Measurements from ENCODE around the gene PDXDC1.
"Not testable (repeated sequence)": the region's sequence is repeated elsewhere in the genome, so short reads cannot be mapped to it uniquely, and the experiment has no call there.

The PDXDC1 gene

DNA sequence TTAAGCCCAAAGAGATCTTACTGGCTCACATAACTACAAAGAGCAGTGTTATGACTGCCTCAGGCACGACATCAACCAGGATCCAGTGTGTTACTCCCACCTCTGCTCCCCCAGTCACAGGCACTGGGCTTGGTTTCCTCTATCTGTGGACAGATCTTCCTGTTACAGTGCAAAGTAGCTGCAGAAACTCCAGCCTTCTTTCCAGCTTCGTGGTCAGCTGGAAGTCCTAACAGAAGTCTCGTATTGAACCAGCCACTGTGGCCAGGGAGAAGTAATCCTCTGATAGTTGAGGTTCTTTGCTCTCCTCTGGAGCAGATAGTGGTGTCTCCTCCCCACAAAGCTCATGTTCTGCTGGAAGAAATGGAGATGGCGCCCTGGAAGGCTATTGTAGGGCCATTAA lies 41.5 kb downstream of the PDXDC1 start:
- not testable (repeated sequence) for DNase-seq

- DNase-seq = not testable (repeated sequence)
These were observed 42.2 kb downstream of the PDXDC1 start for GRCh38 chr16:15016951-15017580.

DNA sequence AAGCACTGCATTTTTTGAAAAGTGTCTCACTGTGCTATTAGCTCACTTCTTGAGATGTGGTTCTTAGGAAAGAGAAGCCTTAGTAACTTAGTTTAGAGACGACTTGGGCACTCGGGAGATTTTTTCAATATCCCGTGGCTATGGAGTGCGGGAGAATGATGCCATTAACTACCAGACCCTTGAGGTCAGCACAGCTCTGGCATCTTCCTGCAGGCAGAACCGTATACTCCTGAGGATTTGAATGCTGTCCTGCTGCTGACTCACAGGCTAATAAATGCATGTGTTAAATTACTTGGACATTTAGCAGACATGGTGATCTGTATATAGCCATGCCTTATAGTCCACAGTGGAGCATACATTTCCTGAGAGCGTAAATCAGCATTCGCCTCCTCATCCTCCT lies 46.6 kb downstream of the PDXDC1 start:
- not testable (repeated sequence) for DNase-seq

DNA sequence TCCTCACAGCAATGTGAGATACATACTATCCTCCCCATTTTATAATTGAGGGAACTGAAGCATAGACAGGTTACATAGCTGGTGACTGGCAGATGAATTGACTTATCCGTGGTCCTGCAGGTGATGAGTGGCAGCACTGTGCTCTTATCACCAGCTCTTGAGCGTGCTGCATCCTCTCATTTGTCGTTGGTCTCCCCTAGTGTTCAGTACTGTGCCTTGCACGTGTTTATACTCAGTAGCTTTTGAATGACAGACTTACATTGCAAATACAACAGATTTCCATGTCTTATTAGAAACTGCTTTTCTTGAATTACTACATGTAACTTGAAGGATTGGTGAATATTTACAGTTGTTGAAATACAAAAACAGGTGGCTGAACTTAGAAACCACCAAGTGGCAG lies 47.4 kb downstream of the PDXDC1 start:
- DNase-seq = not testable (repeated sequence)

GRCh38 chr16:15023381-15024077 lies 48.7 kb downstream of the PDXDC1 start:
- not testable (repeated sequence) for DNase-seq

DNA sequence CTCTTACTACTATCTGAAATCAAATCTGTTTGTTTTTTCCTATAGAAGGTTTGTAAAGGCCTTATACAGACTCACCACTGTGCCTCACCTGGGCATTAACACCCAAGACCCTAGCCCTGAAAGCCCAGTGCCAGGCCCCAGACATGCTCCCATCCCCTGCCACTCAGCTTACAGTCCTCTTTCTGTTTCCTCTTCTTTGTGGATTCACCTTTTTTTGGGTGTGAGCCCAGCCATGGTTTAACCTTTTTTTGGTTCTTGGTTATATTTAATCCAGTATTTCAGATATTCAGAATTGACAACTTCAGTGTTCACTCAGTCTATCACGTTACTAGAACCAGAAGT lies 50.0 kb downstream of the PDXDC1 start:
- not testable (repeated sequence) for DNase-seq

DNA sequence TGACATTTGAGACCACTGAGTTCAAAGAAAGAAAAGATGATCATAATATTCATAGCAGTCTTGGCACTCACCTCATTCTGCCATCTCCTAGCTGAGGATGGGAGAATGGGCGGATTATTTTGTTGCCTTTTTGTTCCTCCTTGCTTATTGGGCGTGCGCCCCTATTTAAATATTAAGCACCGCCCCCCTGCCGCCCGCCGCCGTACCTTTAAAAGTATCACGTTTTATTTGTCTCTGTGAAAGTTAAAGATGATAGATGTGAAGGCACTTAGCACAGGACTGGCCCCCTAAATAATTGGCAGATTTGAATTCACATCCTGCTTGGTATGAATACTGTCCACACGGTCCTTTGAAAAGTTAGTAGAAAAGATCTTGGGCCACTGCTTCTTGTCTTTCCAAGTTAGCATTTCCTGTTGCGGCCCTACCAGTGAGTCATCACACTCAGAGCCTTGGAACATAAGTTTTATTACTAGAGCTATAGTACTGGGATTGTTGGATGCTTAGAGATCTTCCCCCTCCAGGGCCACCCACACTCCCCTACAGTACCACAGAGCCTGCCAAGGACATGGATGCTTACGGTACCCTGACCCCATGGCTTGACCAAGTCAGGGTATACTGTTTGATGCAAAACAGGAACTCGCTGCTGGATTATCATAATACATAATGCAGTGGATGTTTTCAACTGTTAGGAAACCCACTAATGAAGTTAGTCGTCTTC lies 50.6 kb downstream of the PDXDC1 start:
- not testable (repeated sequence) for DNase-seq

DNA sequence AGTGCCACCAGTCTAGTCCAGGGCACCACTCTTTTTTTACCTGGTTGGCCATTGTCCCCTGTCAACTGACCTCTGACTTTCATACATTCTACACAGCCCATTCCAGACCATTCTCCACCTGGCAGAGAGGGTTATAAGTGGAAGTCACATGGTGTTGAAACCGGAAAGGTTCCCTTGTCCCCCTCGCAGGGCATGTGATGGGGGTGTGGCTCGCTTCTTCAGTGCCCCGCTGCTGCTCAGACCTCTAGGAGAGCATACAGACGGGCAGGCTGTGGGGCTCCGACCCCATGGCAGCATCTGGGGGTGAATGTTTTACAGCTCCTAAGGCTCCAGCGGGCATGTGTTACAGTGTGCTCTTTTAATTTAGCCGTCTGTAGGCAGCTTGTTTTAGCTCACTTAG lies 52.2 kb downstream of the PDXDC1 start:
- not testable (repeated sequence) for DNase-seq

GRCh38 chr16:15027503-15028344 lies 52.9 kb downstream of the PDXDC1 start:
- not testable (repeated sequence) for DNase-seq

- DNase-seq = not testable (repeated sequence)
These were observed 53.5 kb downstream of the PDXDC1 start for GRCh38 chr16:15028345-15028715.

GRCh38 chr16:15028801-15029698 lies 54.2 kb downstream of the PDXDC1 start:
- not testable (repeated sequence) for DNase-seq

- not testable (repeated sequence) for DNase-seq
These were observed 54.9 kb downstream of the PDXDC1 start for GRCh38 chr16:15029749-15030148.

DNA sequence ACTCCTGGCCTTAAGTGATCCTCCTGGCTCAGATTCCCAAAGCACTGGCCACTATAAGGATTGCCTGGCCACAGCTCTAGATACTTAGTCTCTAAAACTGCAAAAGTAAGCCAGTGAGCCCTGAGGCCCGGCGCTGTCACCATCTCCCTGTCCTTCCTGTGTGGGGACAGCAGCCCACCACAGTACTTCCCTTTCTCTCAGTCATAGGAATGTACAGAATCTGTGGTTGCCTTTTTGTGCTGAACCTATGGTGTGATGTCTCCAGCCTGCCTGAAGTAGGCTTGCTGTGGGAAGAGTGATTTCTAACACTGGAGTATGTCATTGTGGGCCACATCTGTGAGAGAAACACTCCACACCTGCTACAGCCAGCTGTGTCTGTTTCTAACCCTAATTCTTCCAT lies 56.4 kb downstream of the PDXDC1 start:
- DNase-seq = no peak

DNA sequence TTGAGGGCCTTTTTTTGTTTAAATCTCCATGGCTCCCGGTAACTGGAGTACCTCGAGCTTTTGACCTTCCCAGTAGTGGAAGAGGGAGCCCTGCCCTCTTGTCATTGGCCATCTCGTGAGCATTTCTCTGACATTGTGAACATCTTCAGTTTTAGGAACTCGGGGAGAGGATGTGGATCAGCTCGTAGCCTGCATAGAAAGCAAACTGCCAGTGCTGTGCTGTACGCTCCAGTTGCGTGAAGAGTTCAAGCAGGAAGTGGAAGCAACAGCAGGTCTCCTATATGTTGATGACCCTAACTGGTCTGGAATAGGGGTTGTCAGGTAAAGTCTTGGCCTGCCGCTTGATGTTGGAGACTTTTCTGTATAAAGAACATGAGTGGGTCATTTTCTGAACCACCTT lies 56.8 kb downstream of the PDXDC1 start:
- DNase-seq = no peak

- no peak for DNase-seq
These were observed 57.9 kb downstream of the PDXDC1 start for GRCh38 chr16:15032547-15033308.

DNA sequence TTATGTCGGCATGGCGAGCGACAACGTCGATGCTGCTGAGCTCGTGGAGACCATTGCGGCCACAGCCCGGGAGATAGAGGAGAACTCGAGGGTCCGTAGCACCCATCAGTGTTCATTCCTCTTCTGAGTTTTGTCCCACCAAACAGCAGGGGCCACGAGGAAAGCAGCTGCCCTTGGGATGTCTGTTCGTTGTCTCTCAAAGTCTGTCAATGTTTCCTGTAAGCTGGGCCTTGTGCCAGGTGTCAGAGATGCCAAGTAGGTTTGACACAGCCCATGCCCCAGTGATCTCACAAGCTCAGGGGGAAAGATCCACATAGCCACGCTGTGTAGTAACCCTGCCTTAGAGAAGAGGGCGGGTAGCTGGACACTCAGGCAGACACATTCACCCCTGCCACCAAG lies 58.5 kb downstream of the PDXDC1 start:
- DNase-seq = no peak

GRCh38 chr16:15034266-15035162 lies 59.7 kb downstream of the PDXDC1 start:
- no peak for DNase-seq

DNA sequence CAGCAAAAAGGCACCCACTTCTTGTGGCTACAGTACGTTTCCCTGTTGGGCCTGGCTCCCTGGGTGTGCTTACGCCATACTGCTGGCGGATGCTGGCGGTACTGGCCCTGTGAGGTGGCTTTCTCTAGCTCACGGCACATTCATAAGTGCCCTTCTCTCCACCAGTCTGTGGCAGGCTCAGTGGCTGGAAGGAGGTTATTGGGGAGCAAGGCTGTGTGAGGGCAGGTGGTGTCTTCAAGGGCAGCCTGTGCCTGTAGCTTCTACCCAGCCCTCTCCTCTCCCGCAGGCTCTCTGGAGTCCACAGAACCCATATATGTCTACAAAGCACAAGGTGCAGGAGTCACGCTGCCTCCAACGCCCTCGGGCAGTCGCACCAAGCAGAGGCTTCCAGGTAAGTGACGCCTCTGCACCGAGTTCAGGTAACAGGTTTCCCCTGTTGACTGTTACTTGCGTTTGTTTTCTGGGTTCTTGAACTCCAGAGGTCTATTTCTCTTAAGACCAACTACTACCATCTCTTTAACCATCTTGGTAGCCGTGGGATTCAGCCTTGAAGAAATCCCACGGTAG lies 60.4 kb downstream of the PDXDC1 start:
- DNase-seq = no peak

GRCh38 chr16:15037003-15037402 lies 62.2 kb downstream of the PDXDC1 start:
- DNase-seq = no peak

DNA sequence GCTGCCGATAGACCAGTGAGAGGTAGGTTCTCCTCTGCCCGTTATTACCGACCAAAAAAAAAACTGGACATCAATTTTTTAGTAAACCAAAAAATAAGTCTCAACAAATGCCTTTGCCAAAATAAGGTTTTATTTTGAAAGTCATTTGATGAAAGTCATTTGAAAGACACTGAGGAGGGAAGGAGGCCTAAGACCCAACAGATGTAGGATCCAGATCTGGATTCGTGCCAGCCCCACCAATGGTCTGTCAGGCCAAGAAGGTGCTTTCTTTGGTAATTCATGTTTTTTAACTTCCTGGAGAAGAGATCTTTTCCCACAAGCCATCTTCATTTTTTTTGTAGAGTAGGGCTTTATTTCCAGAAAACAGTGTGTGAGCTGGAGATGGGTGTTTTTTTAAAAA lies 62.9 kb downstream of the PDXDC1 start:
- DNase-seq = no peak

Measured in hippocampal formation (tissue), 2 donors.